ENCODE data around the gene LTBP2. TPM values are rescaled to one million over a fixed set of nuclear protein-coding genes. Genes with fewer than 3 reads are reported as not detected.

The LTBP2 gene
- total and polyA plus RNA-seq, 7 donors: 0.46 to 71.2 (median 12.1) TPM

DNA sequence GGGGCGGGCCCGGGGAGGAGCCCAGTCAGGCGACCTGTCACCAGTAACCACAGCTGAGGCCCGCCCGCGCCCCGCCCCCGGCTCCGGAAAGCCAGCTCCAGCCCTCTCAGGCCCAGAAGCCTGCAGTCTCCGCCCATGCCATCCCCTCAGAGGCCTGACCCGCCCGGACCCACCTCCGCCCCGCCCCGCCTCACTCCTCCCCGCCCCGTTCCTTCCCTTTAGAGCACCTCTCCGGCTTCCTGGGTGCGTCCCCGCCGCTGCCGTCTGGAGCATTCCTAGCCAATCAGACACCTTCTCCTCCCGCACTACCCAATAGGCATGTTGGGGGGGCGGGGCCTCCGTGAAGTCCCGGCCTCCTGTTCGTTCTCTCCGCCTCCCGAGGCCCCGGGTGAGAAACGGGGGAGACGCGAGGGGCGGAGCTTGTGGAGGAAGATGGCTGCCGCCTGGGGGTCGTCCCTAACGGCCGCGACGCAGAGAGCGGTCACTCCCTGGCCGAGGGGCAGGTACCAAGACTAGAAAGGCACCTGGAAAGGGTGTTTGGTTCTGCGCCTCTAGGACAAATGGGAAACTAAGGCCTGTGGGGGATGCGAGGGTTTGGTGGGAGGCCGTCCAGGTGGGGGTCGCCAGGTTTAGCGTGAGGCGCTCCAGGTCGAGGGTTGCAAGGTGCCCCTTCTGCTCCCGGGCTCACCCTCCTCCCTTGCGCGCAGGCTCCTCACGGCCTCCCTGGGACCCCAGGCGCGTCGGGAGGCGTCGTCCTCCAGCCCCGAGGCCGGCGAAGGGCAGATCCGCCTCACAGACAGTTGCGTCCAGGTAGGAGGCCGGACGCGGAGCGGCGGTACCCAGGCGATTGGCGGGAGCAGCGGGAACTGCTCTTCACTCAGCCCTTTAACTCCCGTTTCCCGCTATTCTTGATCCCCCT, 118.4 kb downstream of the LTBP2 start, which contains the start of gene ISCA2:
ISCA2 (plus strand) TSS at position 423 of the 919 bp plus-strand sequence; CDS start at position 433, 10 bp downstream.
- peaks cover 0 to 13% (median 0%) of the 10 kb centered on the region in 4 donors for H3K36me3 ChIP-seq
- H3K9me3 ChIP-seq: no peaks in the 10 kb centered on the region
- TF ChIP-seq POLR2AphosphoS5 (IDR thresholded peaks at IDR 0.05) (peak; percentile 57 to 80 (median 75)), POLR2A (IDR thresholded peaks at IDR 0.05) (peak; percentile 51 to 60), EP300 (IDR thresholded peaks at IDR 0.05) (no peak)
- TF ChIP-seq, protein P1, sequence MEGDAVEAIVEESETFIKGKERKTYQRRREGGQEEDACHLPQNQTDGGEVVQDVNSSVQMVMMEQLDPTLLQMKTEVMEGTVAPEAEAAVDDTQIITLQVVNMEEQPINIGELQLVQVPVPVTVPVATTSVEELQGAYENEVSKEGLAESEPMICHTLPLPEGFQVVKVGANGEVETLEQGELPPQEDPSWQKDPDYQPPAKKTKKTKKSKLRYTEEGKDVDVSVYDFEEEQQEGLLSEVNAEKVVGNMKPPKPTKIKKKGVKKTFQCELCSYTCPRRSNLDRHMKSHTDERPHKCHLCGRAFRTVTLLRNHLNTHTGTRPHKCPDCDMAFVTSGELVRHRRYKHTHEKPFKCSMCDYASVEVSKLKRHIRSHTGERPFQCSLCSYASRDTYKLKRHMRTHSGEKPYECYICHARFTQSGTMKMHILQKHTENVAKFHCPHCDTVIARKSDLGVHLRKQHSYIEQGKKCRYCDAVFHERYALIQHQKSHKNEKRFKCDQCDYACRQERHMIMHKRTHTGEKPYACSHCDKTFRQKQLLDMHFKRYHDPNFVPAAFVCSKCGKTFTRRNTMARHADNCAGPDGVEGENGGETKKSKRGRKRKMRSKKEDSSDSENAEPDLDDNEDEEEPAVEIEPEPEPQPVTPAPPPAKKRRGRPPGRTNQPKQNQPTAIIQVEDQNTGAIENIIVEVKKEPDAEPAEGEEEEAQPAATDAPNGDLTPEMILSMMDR (IDR thresholded peaks at IDR 0.05): no peak
- H3K27me3 ChIP-seq: no peaks in the 10 kb centered on the region
- WGBS, 2 donors: 1% methylated on average over 73 of the region's 73 CpGs
- peak; percentile 100 for DNase-seq
- H3K27ac ChIP-seq: peak within 1 kb of the TSS; percentile 93 to 97 (median 94)
- peaks cover 0 to 29% (median 23%) of the 10 kb centered on the region in 4 donors for H3K4me1 ChIP-seq
- intact Hi-C loops (cut with DNase I): loop anchor here (5.0 to 10.0 kb wide), 2 partner anchors 131 to 409 kb away; partner anchors contain the start of genes ALDH6A1 and LIN52
- H3K4me3 ChIP-seq: peak within 1 kb of the TSS; percentile 89 to 97 (median 91)

DNA sequence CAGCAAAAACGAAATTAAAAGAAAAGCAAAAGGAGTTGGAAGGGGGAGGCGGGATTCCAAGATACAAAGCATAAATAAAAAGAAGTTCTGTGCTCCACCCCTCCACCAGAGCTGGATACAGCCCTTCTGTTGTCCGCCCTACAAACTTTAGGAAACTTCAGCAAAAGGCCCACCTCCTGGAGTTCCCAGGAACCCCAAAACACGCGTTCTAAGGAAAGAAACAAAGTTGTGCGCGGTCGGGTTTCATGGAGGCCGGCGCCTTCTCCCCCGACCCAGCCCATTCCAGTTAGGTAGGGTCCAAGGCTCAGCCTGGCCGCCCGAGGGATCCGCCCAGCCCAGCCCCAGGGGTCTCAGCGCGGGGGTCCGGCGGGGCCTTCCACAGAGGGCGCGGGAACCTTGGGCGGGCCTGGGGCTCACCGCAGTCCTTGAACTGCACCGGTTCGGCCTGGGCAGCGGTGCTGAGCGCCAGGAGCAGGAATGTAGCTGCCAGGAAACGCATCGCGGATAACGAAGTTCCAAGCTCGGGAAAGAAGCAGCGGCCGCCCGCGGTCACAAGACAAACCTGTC, 119.2 kb downstream of the LTBP2 start, which contains the start of gene NPC2:
NPC2 (minus strand) TSS at position 530 of the 567 bp plus-strand sequence; CDS start at position 499, 31 bp downstream.
- H3K4me1 ChIP-seq: peaks cover 0 to 30% (median 23%) of the 10 kb centered on the region in 4 donors
- intact Hi-C loops (cut with DNase I): loop anchor here (5.0 to 10.0 kb wide), 2 partner anchors 131 to 408 kb away; partner anchors contain the start of genes ALDH6A1 and LIN52
- H3K4me3 ChIP-seq: peak within 1 kb of the TSS; percentile 89 to 97 (median 91)

DNA sequence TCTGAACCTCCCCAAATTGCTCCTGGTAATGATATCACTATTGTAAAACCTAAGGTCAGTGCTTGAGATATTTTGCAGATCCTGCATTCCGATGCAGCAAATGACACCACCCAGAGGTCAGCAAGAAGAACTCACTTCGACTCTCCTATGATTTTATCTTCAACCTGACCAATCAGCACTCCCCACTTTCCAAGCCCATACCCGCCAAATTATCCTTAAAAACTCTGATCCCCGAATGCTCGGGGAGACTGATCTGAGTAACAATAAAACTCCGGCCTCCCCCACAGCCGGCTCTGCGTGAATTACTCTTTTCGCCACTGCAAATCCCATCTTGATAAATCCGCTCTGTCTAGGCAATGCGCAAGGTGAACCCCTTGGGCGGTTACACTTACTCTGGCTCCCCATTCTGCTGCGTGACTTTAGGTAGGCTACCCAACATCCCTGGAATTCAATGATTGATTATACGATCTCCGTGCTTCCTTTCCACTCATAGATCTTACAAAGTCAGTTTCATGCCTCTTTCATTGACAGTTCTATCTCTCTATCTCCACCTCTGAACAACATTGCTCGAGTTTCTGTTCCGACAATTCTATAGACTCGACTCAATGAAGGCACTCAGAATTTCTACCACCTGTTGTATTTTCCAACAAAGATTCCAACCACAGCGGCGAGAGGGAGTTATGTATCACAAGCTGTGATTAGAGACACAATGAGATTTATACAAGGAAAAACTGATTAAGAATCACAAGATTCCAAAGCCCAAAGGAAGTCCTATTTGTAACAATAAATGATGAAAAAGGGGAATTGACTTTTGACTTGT, 119.9 kb downstream of the LTBP2 start:
- H3K4me1 ChIP-seq: peaks cover 0 to 30% (median 23%) of the 10 kb centered on the region in 4 donors
- H3K27ac ChIP-seq: peak overlapping the region; percentile 93 to 97 (median 94)
- H3K27me3 ChIP-seq: no peaks in the 10 kb centered on the region
- H3K36me3 ChIP-seq: peaks cover 0 to 13% (median 0%) of the 10 kb centered on the region in 4 donors
- WGBS, 2 donors: 1 to 3% methylated on average over 20 of the region's 20 CpGs
- TF ChIP-seq, protein P1 (IDR thresholded peaks at IDR 0.05): peak in 1 of 4 experiments; percentile 6
- no peak for TF ChIP-seq EP300 (IDR thresholded peaks at IDR 0.05)
- TF ChIP-seq POLR2AphosphoS5 (IDR thresholded peaks at IDR 0.05): no peak
- TF ChIP-seq POLR2A (IDR thresholded peaks at IDR 0.05): no peak
- intact Hi-C loops (cut with DNase I): loop anchor here (5.0 to 10.0 kb wide), 2 partner anchors 130 to 407 kb away; partner anchors contain the start of genes ALDH6A1 and LIN52
- no peak for DNase-seq
- peak overlapping the region; percentile 89 to 97 (median 91) for H3K4me3 ChIP-seq
- no peaks in the 10 kb centered on the region for H3K9me3 ChIP-seq

More for the DNA sequence above, 119.2 kb downstream of the LTBP2 start, which contains the start of gene NPC2:
- Histone ChIP-seq H3K27me3 (no peaks in the 10 kb centered on the region), H3K9me3 (no peaks in the 10 kb centered on the region), H3K36me3 (peaks cover 0 to 13% (median 0%) of the 10 kb centered on the region in 4 donors), H3K27ac (peak within 1 kb of the TSS; percentile 93 to 97 (median 94))
- 0% methylated on average over 35 of the region's 35 CpGs for WGBS, 2 donors
- TF ChIP-seq EP300 (IDR thresholded peaks at IDR 0.05) (peak in 2 of 4 donors; percentile 39 to 69), POLR2AphosphoS5 (IDR thresholded peaks at IDR 0.05) (peak; percentile 81 to 91 (median 84)), POLR2A (IDR thresholded peaks at IDR 0.05) (peak; percentile 55 to 57)
- TF ChIP-seq, protein P1 (IDR thresholded peaks at IDR 0.05): no peak
- DNase-seq: no peak

DNA sequence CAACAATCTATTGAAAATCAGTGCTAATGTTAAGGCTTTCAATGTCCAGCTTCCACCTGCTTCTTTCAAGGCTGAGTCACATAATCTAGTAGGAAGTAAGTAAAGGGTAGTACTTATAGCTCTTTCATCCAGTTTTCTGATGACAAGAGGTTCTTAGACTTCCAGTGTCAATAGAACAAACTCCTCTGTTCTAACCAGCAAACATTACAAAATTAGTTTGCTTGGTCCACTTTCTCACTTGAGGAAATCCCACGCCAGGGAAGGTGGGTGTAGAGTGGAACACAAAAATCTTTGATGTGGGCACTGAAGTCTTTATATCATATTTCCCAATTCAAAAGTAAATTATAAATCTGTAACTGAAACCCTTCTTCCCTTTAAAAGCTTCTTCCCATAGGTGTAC, 121.6 kb downstream of the LTBP2 start:
- H3K27ac ChIP-seq: no peak overlapping the region
- no peaks in the 10 kb centered on the region for H3K9me3 ChIP-seq
- TF ChIP-seq, protein P1 (IDR thresholded peaks at IDR 0.05): no peak
- intact Hi-C loops (cut with DNase I): loop anchor here (5.0 to 10.0 kb wide), 2 partner anchors 128 to 406 kb away; partner anchors contain the start of genes ALDH6A1 and LIN52
- no peak for DNase-seq
- peaks cover 0 to 12% (median 5%) of the 10 kb centered on the region in 4 donors for H3K36me3 ChIP-seq
- no peak overlapping the region for H3K4me3 ChIP-seq
- peaks cover 0 to 30% (median 23%) of the 10 kb centered on the region in 4 donors for H3K4me1 ChIP-seq
- no peaks in the 10 kb centered on the region for H3K27me3 ChIP-seq
- 86 to 88% methylated on average over 1 of the region's 1 CpG for WGBS, 2 donors

Measured in sigmoid colon (tissue), 7 donors.